Midbrain (tissue), 1 donor: Measurements from ENCODE around the gene RBM26.

Source experiments
- DNase-seq: peaks from one replicate; lab custom pipeline; 2025; lab: John Stamatoyannopoulos, UW

Gene RBM26

GRCh38 chr13:79271616-79272015, 134.4 kb downstream of the RBM26 start:
- no peak for DNase-seq

- no peak for DNase-seq
Observed at GRCh38 chr13:79270859-79271258, 135.2 kb downstream of the RBM26 start.
